Measurements from ENCODE around the gene PTPN22.

DNA sequence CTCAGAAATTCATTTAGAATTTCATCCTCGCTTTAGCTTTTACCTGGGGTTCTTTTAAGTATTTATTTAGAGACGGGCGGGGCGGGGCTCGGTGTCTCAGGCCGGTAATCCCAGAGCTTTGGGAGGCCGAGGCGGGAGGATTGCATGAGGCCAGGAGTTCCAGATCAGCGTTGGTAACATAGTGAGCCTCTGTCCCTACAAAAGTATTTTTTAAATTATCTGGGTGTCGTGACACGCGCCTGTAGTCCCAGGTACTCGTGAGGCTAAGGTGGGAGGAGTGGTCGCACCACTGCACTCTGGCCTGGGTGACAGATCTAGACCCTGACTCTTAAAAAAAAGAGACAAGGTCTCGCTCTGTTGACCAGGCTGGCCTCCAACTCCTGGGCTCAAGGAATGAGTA, 58.3 kb downstream of the PTPN22 start:
- TF ChIP-seq FOXM1 (IDR thresholded peaks at IDR 0.05; ENCODE audit: borderline replicate concordance) (no peak), ELF4 (IDR thresholded peaks at IDR 0.05) (no peak), PKNOX1 (IDR thresholded peaks at IDR 0.05) (no peak), ARNT (IDR thresholded peaks at IDR 0.05) (no peak), ZNF384 (IDR thresholded peaks at IDR 0.05) (no peak), SP1 (IDR thresholded peaks at IDR 0.05) (no peak), FOXA1 (IDR thresholded peaks at IDR 0.05) (no peak), TARDBP (IDR thresholded peaks at IDR 0.05) (no peak), NFRKB (IDR thresholded peaks at IDR 0.05) (no peak)
